Progenitor cell of endocrine pancreas (in vitro differentiated cells): ENCODE measurements around the gene DOC2B. TPM values are rescaled to one million over a fixed set of nuclear protein-coding genes. Genes with fewer than 3 reads are reported as not detected.
"Not testable (repeated sequence)": the region's sequence is repeated elsewhere in the genome, so short reads cannot be mapped to it uniquely, and the experiment has no call there.

ENCODE experiments used
- DNase-seq: peaks from one replicate; pipeline ENCODE4 v3.0.0; 2021; ENCODE audit warnings: low spot score; ENCODE audit not compliant: unreplicated experiment
- H3K27ac Mint-ChIP-seq: 2 replicates; pipeline ENCODE4 v1.8.0; 2021; ENCODE audit warnings: mild to moderate bottlenecking, moderate library complexity, mixed read lengths
- H3K27me3 Mint-ChIP-seq: 2 replicates; pipeline ENCODE4 v1.8.0; 2021; ENCODE audit warnings: mixed read lengths
- H3K36me3 Mint-ChIP-seq: 2 replicates; pipeline ENCODE4 v1.8.0; 2022; ENCODE audit warnings: mixed read lengths; ENCODE audit not compliant: insufficient read depth
- H3K4me1 Mint-ChIP-seq: 2 replicates; pipeline ENCODE4 v1.8.0; 2021; ENCODE audit warnings: low read depth, mixed read lengths
- H3K4me3 Mint-ChIP-seq: 2 replicates; pipeline ENCODE4 v1.8.0; 2021; ENCODE audit warnings: low read depth, mild to moderate bottlenecking, moderate library complexity, mixed read lengths
- H3K9me3 Mint-ChIP-seq: 2 replicates; pipeline ENCODE4 v1.8.0; 2021; ENCODE audit warnings: low read depth, mixed read lengths
- total RNA-seq: library from RNA; stranded (reverse); gene quantifications from 2 replicates; pipeline ENCODE4 v1.2.1, GENCODE V29; 2021
- TF ChIP-seq, protein P1 (sequence below): fragments of 200-600 bp; sonication (generic); IDR thresholded peaks from one replicate; pipeline ENCODE4 v1.5.0; 2021; ENCODE audit warnings: antibody characterized with exemption, mild to moderate bottlenecking; ENCODE audit not compliant: unreplicated experiment

Gene DOC2B
- total RNA-seq, 1 donor from 2014 or later = 1.2 TPM

DNA sequence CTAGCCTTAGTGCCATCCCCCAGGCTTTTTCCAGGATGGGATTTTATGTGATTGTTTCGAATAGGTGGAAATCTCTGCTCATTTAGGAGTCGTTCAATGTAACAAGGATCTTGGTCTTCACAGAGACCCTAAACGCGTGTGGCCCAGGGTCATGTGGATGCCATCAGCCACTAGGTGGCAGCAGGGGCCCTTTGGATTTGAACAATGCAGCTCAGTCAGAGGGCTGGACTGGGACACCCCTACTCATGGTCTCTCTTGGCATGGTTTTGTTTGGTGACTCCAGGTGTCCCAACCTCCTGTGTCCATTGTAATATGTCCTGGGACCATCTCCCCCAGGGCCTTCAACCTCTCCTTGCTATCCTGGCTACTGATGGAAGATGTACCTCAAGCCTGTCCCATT lies 44.9 kb downstream of the DOC2B start:
- not testable (repeated sequence) for H3K4me3 Mint-ChIP-seq, H3K27me3 Mint-ChIP-seq, H3K36me3 Mint-ChIP-seq, H3K27ac Mint-ChIP-seq, H3K4me1 Mint-ChIP-seq, H3K9me3 Mint-ChIP-seq
- DNase-seq = peak; percentile 81
- TF ChIP-seq, protein P1, sequence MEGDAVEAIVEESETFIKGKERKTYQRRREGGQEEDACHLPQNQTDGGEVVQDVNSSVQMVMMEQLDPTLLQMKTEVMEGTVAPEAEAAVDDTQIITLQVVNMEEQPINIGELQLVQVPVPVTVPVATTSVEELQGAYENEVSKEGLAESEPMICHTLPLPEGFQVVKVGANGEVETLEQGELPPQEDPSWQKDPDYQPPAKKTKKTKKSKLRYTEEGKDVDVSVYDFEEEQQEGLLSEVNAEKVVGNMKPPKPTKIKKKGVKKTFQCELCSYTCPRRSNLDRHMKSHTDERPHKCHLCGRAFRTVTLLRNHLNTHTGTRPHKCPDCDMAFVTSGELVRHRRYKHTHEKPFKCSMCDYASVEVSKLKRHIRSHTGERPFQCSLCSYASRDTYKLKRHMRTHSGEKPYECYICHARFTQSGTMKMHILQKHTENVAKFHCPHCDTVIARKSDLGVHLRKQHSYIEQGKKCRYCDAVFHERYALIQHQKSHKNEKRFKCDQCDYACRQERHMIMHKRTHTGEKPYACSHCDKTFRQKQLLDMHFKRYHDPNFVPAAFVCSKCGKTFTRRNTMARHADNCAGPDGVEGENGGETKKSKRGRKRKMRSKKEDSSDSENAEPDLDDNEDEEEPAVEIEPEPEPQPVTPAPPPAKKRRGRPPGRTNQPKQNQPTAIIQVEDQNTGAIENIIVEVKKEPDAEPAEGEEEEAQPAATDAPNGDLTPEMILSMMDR = peak; percentile 61

DNA sequence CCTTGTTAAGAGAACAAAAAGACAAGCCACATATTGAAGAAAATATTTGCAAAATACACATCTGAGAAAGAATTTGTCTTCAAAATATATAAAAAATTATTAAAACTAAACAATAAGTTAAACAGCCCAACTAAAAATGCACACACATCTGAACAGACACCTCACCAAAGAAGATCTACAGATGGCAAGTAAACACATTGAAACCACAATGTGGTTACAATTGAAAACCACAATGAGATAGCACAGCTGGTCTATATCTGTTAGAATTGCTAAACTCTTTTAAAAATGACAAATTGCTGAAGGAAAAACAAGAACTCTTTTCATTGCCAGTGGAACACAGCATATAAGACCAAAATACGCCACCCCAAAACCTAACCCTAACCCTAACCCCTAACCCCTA lies 45.6 kb downstream of the DOC2B start:
- H3K36me3 Mint-ChIP-seq, H3K27me3 Mint-ChIP-seq, H3K9me3 Mint-ChIP-seq, H3K4me3 Mint-ChIP-seq, H3K4me1 Mint-ChIP-seq, H3K27ac Mint-ChIP-seq, DNase-seq: not testable (repeated sequence)

DNA sequence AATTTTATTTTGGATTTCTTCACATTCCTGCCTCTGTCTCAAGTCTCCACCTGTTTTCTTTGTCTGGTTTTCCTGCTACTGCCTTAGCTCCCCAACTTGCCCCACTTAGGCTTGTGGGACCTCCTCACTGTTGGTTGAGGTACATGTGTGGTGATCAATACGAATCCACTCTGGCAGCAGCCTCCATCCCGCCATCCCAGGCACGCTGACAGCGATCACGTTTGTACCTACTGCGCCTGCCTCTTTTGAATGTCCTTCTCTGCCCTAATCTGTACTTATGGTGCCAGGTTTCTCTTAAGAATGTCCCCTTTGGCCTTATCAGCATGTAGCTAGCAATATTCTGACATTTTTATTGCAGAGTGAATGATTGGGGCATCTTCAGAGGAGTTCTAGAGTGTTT lies 46.4 kb downstream of the DOC2B start:
- H3K27me3 Mint-ChIP-seq, H3K4me1 Mint-ChIP-seq, DNase-seq, H3K9me3 Mint-ChIP-seq, H3K4me3 Mint-ChIP-seq, H3K36me3 Mint-ChIP-seq, H3K27ac Mint-ChIP-seq: not testable (repeated sequence)

DNA sequence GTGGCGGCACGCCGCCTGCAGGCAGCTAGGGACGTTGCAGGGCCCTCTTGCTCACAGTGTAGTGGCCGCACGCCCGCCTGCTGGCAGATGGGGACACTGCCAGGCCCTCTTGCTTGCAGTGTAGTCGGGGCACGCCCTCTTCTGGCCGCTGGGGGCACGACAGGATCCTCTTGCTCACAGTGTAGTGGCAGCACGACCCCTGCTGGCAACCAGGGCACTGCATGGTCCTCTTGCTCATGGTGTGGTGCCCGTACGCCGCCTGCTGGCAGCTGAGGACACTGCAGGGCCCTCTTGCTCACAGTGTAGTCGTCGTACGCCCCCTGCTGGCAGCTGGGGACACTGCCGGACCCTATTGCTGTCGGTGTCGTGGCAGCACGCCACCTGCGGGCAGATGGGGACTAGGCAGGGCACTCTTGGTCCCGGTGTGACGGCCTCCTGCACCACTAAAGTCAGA lies 47.1 kb downstream of the DOC2B start:
- H3K4me3 Mint-ChIP-seq, DNase-seq, H3K4me1 Mint-ChIP-seq, H3K9me3 Mint-ChIP-seq, H3K27ac Mint-ChIP-seq, H3K27me3 Mint-ChIP-seq, H3K36me3 Mint-ChIP-seq: not testable (repeated sequence)
- TF ChIP-seq, protein P1 = peak; percentile 40

DNA sequence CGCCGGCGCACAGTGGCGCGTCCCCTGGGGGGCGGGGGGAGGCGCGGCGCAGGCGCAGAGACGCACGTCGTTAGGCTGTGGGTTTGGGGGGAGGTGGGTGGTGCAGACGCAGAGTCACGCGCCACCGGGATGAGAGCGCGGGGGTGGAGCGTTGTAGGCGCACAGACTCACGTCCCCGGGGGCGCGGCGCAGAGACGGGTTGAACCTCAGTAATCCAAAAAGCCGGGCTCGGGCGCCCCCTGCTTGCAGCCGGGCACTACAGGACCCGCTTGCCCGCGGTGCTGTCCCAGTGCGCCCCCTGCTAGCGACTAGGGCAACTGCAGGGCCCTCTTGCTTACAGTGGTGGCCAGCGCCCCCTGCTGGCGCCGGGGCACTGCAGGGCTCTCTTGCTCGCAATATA lies 47.5 kb downstream of the DOC2B start:
- H3K4me3 Mint-ChIP-seq, DNase-seq, H3K9me3 Mint-ChIP-seq, H3K27ac Mint-ChIP-seq, H3K27me3 Mint-ChIP-seq, H3K4me1 Mint-ChIP-seq, H3K36me3 Mint-ChIP-seq: not testable (repeated sequence)

DNA sequence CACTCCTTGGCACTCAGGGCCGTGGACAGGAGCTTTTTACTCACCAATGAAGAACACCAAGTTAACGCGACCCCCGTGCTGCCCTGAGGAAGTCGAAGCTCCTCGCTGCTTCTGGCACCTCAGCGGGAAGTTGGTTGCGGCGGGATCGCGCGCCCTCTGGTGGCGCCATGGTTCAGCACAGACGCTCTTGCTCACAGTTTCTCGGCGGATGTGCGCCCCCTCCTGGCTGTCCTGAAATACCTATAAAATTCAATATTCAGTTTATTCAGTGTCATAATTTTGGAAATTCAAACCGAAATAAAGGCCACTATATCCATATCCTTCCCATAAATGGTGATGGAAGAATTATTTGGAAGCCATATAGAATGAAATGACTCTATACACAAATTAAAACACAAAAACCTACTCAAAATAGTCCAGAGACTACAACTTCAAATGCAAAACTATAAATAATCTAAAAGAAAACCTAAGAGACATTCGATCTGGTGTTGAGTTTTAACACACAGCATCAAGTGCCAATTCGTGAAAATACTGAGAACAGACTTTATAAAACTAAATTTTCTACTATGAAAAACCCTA lies 63.0 kb downstream of the DOC2B start:
- TF ChIP-seq, protein P1 = peak; percentile 50
- H3K27me3 Mint-ChIP-seq, H3K4me3 Mint-ChIP-seq, DNase-seq, H3K36me3 Mint-ChIP-seq, H3K4me1 Mint-ChIP-seq, H3K9me3 Mint-ChIP-seq, H3K27ac Mint-ChIP-seq: not testable (repeated sequence)

DNA sequence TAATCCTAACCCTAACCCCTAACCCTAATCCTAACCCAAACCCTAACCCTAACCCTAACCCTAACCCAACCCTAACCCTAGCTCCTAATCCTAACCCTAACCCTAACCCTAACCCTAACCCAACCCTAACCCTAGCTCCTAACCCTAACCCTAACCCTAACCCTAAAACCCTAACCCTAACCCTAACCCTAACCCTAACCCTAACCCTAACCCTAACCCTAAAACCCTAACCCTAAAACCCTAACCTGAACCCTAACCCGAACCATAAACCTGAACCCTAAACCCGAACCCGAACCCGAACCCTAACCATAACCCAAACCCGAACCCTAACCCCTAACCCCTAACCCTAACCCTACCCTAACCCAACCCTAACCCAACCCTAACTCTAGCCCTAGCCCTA lies 68.3 kb downstream of the DOC2B start:
- H3K4me1 Mint-ChIP-seq, H3K9me3 Mint-ChIP-seq, H3K36me3 Mint-ChIP-seq, H3K4me3 Mint-ChIP-seq, H3K27ac Mint-ChIP-seq, DNase-seq, H3K27me3 Mint-ChIP-seq: not testable (repeated sequence)

Other genes starting within 250 kb of the DOC2B start
- gene SCGB1C2, start 44.1 kb downstream of the DOC2B start, total RNA-seq = not detected in 2 replicates
- 47.6 and 47.8 TPM in 2 replicates for gene RPH3AL, start 171.2 kb upstream of the DOC2B start, total RNA-seq